Activated T-helper 1 cell treated with anti-CD3 and anti-CD28 coated beads, Interleukin-12 subunit alpha, Interleukin-12 subunit beta, Interleukin-2, Interleukin-4 antibody, amounts not matched to agents 30 ng/mL and 10 ng/mL and 1 ng/mL, durations not matched to agents 14 hours and 24 hours and 36 hours (primary cell): ENCODE measurements around the gene PRRG2. TPM values are rescaled to one million over a fixed set of nuclear protein-coding genes. Genes with fewer than 3 reads are reported as not detected.
A peak's percentile ranks its signal among the peaks of the same experiment; 100 is the strongest.

Source experiments
- DNase-seq: peaks from one replicate; pipeline ENCODE4 v3.0.0; 2021; ENCODE audit warnings: low spot score
- H3K27ac Mint-ChIP-seq: one replicate; pipeline ENCODE4 v1.8.0; 2021; ENCODE audit warnings: mild to moderate bottlenecking, mixed read lengths
- H3K27me3 Mint-ChIP-seq: one replicate; pipeline ENCODE4 v1.8.0; 2022; ENCODE audit warnings: mild to moderate bottlenecking, moderate library complexity, mixed read lengths; ENCODE audit not compliant: insufficient read depth
- H3K36me3 Mint-ChIP-seq: one replicate; pipeline ENCODE4 v1.8.0; 2021; ENCODE audit warnings: low read depth, mixed read lengths
- H3K4me1 Mint-ChIP-seq: one replicate; pipeline ENCODE4 v1.8.0; 2021; ENCODE audit warnings: low read depth, mixed read lengths
- H3K4me3 Mint-ChIP-seq: one replicate; pipeline ENCODE4 v1.8.0; 2021; ENCODE audit warnings: mild to moderate bottlenecking, moderate library complexity, mixed read lengths
- H3K9me3 Mint-ChIP-seq: one replicate; pipeline ENCODE4 v1.8.0; 2021; ENCODE audit warnings: mixed read lengths
- intact Hi-C: fragments of 100-400 bp; cut with micrococcal nuclease; formaldehyde crosslinking; loops from one replicate; pipeline ENCODE4 v1.15.1; 2024
- total RNA-seq: library from RNA; stranded (reverse); gene quantifications from 2 replicates; pipeline ENCODE4 v1.2.3, GENCODE V29; 2022

The PRRG2 gene
- total RNA-seq, 1 donor from 2014 or later, result 1.2 TPM

GRCh38 chr19:49560358-49560900 lies 20.7 kb upstream of the PRRG2 start:
- no peak for DNase-seq
- no peaks in the 10 kb centered on the region for H3K9me3 Mint-ChIP-seq

GRCh38 chr19:49564616-49565045 lies 16.5 kb upstream of the PRRG2 start:
- Mint-ChIP-seq H3K4me1 (peaks cover 68% of the 10 kb centered on the region), H3K36me3 (peaks cover 18% of the 10 kb centered on the region), H3K9me3 (no peaks in the 10 kb centered on the region), H3K27me3 (no peaks in the 10 kb centered on the region), H3K27ac (peak overlapping the region; percentile 92), H3K4me3 (peak overlapping the region; percentile 50)
- intact Hi-C loops, result loop anchor here (1.0 kb wide), 1 partner anchor 10 kb away; no protein-coding TSS in a partner anchor
- no peak for DNase-seq

More at GRCh38 chr19:49560358-49560900, 20.7 kb upstream of the PRRG2 start:
- intact Hi-C loops, result loop anchor here (1.0 kb wide), 1 partner anchor 8 kb away; no protein-coding TSS in a partner anchor
- Mint-ChIP-seq H3K27ac (peak overlapping the region; percentile 97), H3K4me3 (peak overlapping the region; percentile 86), H3K4me1 (peaks cover 70% of the 10 kb centered on the region), H3K36me3 (peaks cover 30% of the 10 kb centered on the region), H3K27me3 (no peaks in the 10 kb centered on the region)

GRCh38 chr19:49565261-49565660 lies 15.9 kb upstream of the PRRG2 start:
- no peaks in the 10 kb centered on the region for H3K27me3 Mint-ChIP-seq
- peaks cover 21% of the 10 kb centered on the region for H3K36me3 Mint-ChIP-seq
- no peaks in the 10 kb centered on the region for H3K9me3 Mint-ChIP-seq
- DNase-seq, result no peak
- H3K27ac Mint-ChIP-seq, result peak overlapping the region; percentile 92
- peak overlapping the region; percentile 50 for H3K4me3 Mint-ChIP-seq
- intact Hi-C loops, result no loop called here
- peaks cover 67% of the 10 kb centered on the region for H3K4me1 Mint-ChIP-seq

- DNase-seq, result no peak
- no peaks in the 10 kb centered on the region for H3K27me3 Mint-ChIP-seq
- H3K4me3 Mint-ChIP-seq, result no peak overlapping the region
- H3K4me1 Mint-ChIP-seq, result peaks cover 65% of the 10 kb centered on the region
- H3K36me3 Mint-ChIP-seq, result peaks cover 21% of the 10 kb centered on the region
- peak overlapping the region; percentile 71 for H3K27ac Mint-ChIP-seq
- intact Hi-C loops, result no loop called here
- H3K9me3 Mint-ChIP-seq, result no peaks in the 10 kb centered on the region
Observed at GRCh38 chr19:49566302-49566701, 14.8 kb upstream of the PRRG2 start.

GRCh38 chr19:49567861-49568441 lies 13.2 kb upstream of the PRRG2 start:
- H3K4me1 Mint-ChIP-seq, result peaks cover 60% of the 10 kb centered on the region

GRCh38 chr19:49570138-49570856 lies 10.8 kb upstream of the PRRG2 start:
- Mint-ChIP-seq H3K9me3 (no peaks in the 10 kb centered on the region), H3K4me1 (peaks cover 46% of the 10 kb centered on the region), H3K36me3 (peaks cover 16% of the 10 kb centered on the region), H3K4me3 (peak overlapping the region; percentile 66), H3K27me3 (no peaks in the 10 kb centered on the region), H3K27ac (peak overlapping the region; percentile 80)
- peak; percentile 69 for DNase-seq
- intact Hi-C loops, result loop anchor here (1.0 kb wide), 4 partner anchors 10 to 96 kb away; partner anchors contain the start of genes FLT3LG and NOSIP

More at GRCh38 chr19:49567861-49568441, 13.2 kb upstream of the PRRG2 start:
- intact Hi-C loops, result loop anchor here (1.0 kb wide), 4 partner anchors 8 to 109 kb away; partner anchors contain the start of gene PRMT1
- Mint-ChIP-seq H3K27me3 (no peaks in the 10 kb centered on the region), H3K4me3 (peak overlapping the region; percentile 60), H3K27ac (peak overlapping the region; percentile 79), H3K36me3 (peaks cover 18% of the 10 kb centered on the region), H3K9me3 (no peaks in the 10 kb centered on the region)
- peak; percentile 82 for DNase-seq

GRCh38 chr19:49570997-49571676 lies 10.0 kb upstream of the PRRG2 start:
- Mint-ChIP-seq H3K36me3 (peaks cover 15% of the 10 kb centered on the region), H3K4me3 (peak overlapping the region; percentile 26), H3K27ac (peak overlapping the region; percentile 49), H3K9me3 (no peaks in the 10 kb centered on the region), H3K4me1 (peaks cover 43% of the 10 kb centered on the region), H3K27me3 (no peaks in the 10 kb centered on the region)
- no peak for DNase-seq
- intact Hi-C loops, result loop anchor here (1.0 kb wide), 4 partner anchors 9 to 97 kb away; partner anchors contain the start of genes FLT3LG and NOSIP

- intact Hi-C loops, result no loop called here
- H3K27ac Mint-ChIP-seq, result no peak overlapping the region
- no peak for DNase-seq
- H3K27me3 Mint-ChIP-seq, result no peaks in the 10 kb centered on the region
- H3K36me3 Mint-ChIP-seq, result peaks cover 18% of the 10 kb centered on the region
- no peaks in the 10 kb centered on the region for H3K9me3 Mint-ChIP-seq
- peaks cover 36% of the 10 kb centered on the region for H3K4me1 Mint-ChIP-seq
- H3K4me3 Mint-ChIP-seq, result no peak overlapping the region
Observed at GRCh38 chr19:49573009-49573408, 8.1 kb upstream of the PRRG2 start.

GRCh38 chr19:49573425-49573824 lies 7.7 kb upstream of the PRRG2 start:
- H3K9me3 Mint-ChIP-seq, result no peaks in the 10 kb centered on the region
- DNase-seq, result no peak
- H3K4me3 Mint-ChIP-seq, result no peak overlapping the region
- H3K27me3 Mint-ChIP-seq, result no peaks in the 10 kb centered on the region
- H3K4me1 Mint-ChIP-seq, result peaks cover 35% of the 10 kb centered on the region
- peaks cover 18% of the 10 kb centered on the region for H3K36me3 Mint-ChIP-seq
- intact Hi-C loops, result no loop called here
- no peak overlapping the region for H3K27ac Mint-ChIP-seq

GRCh38 chr19:49574206-49574755 lies 6.8 kb upstream of the PRRG2 start:
- intact Hi-C loops, result no loop called here
- no peak overlapping the region for H3K27ac Mint-ChIP-seq
- H3K4me3 Mint-ChIP-seq, result no peak overlapping the region
- H3K36me3 Mint-ChIP-seq, result peaks cover 18% of the 10 kb centered on the region
- no peaks in the 10 kb centered on the region for H3K9me3 Mint-ChIP-seq
- H3K27me3 Mint-ChIP-seq, result no peaks in the 10 kb centered on the region
- no peak for DNase-seq
- peaks cover 40% of the 10 kb centered on the region for H3K4me1 Mint-ChIP-seq

- Mint-ChIP-seq H3K4me1 (peaks cover 34% of the 10 kb centered on the region), H3K4me3 (peak overlapping the region; percentile 93), H3K36me3 (peaks cover 13% of the 10 kb centered on the region), H3K27me3 (no peaks in the 10 kb centered on the region), H3K27ac (no peak overlapping the region), H3K9me3 (no peaks in the 10 kb centered on the region)
- DNase-seq, result no peak
- intact Hi-C loops, result no loop called here
Observed at GRCh38 chr19:49579193-49579592, 1.9 kb upstream of the PRRG2 start.

GRCh38 chr19:49579947-49580263 lies 1.2 kb upstream of the PRRG2 start:
- Mint-ChIP-seq H3K4me3 (peak overlapping the region; percentile 93), H3K27ac (peak overlapping the region; percentile 86), H3K27me3 (no peaks in the 10 kb centered on the region), H3K9me3 (no peaks in the 10 kb centered on the region), H3K4me1 (peaks cover 30% of the 10 kb centered on the region), H3K36me3 (peaks cover 10% of the 10 kb centered on the region)
- intact Hi-C loops, result loop anchor here (1.0 to 5.0 kb wide), 6 partner anchors 10 to 96 kb away; partner anchors contain the start of gene RRAS
- no peak for DNase-seq
